ENCODE results near the gene L1CAM.

The L1CAM gene

GRCh38 chrX:153862369-153863250, 23.4 kb downstream of the L1CAM start:
- DNase-seq: no peak

GRCh38 chrX:153861733-153862310, 24.2 kb downstream of the L1CAM start:
- DNase-seq: no peak

GRCh38 chrX:153861151-153861550, 24.8 kb downstream of the L1CAM start:
- DNase-seq: no peak

- no peak for DNase-seq
These were observed 28.5 kb downstream of the L1CAM start for GRCh38 chrX:153857348-153857903.

- DNase-seq: no peak
These were observed 31.3 kb downstream of the L1CAM start for GRCh38 chrX:153854702-153855101.

- DNase-seq: no peak
These were observed 32.1 kb downstream of the L1CAM start for GRCh38 chrX:153853902-153854267.

- DNase-seq: no peak
These were observed 32.6 kb downstream of the L1CAM start for GRCh38 chrX:153853180-153853901.

- no peak for DNase-seq
These were observed 34.0 kb downstream of the L1CAM start for GRCh38 chrX:153851981-153852380.

- no peak for DNase-seq
These were observed 37.6 kb downstream of the L1CAM start for GRCh38 chrX:153848325-153848724.

- DNase-seq: no peak
These were observed 40.1 kb downstream of the L1CAM start for GRCh38 chrX:153845842-153846241.

- DNase-seq: no peak
These were observed 40.8 kb downstream of the L1CAM start for GRCh38 chrX:153845195-153845594.

- no peak for DNase-seq
These were observed 41.4 kb downstream of the L1CAM start for GRCh38 chrX:153844509-153845082.

GRCh38 chrX:153836921-153837320, 49.1 kb downstream of the L1CAM start:
- no peak for DNase-seq

- no peak for DNase-seq
These were observed 53.2 kb downstream of the L1CAM start for GRCh38 chrX:153832728-153833127.

GRCh38 chrX:153831429-153832150, 54.4 kb downstream of the L1CAM start:
- no peak for DNase-seq

GRCh38 chrX:153830640-153831428, 55.1 kb downstream of the L1CAM start:
- DNase-seq: no peak

GRCh38 chrX:153829799-153830639, 56.0 kb downstream of the L1CAM start, which contains the start of gene PDZD4:
Gene PDZD4 (minus strand): TSS chrX:153830544. CDS start chrX:153830298, 246 bp downstream.
- DNase-seq: no peak

- no peak for DNase-seq
These were observed 56.5 kb downstream of the L1CAM start for GRCh38 chrX:153829549-153829798.

- DNase-seq: no peak
These were observed 57.0 kb downstream of the L1CAM start for GRCh38 chrX:153828723-153829548.

- no peak for DNase-seq
These were observed 57.7 kb downstream of the L1CAM start for GRCh38 chrX:153828308-153828707.
